Stromal cell of bone marrow (primary cell): Measurements from ENCODE around the gene LRRC36.

Experiments
- DNase-seq: peaks from one replicate; pipeline ENCODE4 v3.0.0-alpha.2; 2012; ENCODE audit warnings: low read depth

Gene LRRC36

DNA sequence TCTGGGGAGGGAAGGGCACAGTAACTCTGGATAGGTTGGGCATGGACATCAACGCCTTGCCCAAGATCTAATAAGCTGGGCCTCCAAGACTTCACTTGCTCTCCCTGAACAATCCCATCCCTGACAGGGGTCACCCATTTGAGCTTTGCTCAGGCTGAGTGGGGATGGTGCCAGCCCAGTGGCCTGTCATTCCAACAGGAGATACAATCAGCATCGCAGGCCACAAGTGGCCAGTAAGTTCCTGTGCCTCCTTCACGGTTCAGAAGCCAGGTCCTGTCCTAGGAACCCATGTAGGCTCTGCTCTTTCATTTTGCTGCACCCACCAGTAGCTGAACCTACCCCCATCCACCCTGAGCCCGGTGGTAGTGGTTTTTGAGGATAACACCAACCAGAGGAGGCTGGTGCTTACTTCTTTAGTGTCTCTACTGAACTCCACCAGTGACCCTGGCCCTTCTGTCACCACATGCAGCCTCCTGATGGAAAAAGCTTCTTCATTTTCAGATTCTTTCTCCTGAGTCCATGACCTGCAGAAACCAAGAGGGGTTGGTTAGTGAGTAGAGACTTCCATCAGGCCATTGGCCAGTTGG lies 32.4 kb upstream of the LRRC36 start:
- no peak for DNase-seq

DNA sequence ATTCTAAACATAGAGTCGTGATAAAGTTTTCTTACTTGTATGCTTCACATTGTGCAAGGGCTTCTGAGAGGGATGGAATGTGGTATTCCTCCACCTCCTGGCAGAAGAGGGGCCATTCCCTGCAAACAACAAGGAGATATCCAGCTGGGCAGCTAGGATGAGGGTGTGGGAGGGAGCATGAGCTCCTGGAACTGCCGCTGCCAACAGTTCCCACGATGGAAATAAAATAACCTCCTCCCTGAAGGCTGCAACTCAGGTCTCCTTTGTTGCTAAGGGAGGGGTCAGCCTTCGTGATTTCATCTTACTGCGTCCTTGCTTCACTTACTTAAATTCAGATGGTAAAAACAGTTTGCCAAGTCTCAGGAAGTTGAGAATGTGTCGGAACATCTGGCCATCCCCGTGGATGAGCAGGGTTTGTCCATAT lies 31.7 kb upstream of the LRRC36 start:
- no peak for DNase-seq

DNA sequence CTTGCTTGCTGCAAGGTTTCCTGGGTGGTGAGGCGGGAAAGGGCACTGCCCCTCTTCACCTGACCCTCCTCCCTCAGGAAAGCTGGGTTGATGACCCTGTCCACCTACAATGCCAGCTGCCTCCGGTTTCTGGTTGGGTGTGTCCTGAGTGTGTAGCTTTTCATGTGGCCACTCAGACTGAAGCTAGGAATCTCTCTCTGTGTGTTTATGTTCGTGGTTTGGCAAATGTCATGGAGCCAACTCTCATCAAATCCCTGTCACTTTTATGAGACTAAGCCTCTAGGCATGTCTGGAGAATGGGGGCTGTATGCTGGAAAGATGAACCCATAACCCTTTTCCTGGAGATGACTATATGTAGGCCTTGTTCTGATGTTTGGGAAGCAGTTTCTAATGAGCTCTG lies 30.2 kb upstream of the LRRC36 start:
- no peak for DNase-seq

DNA sequence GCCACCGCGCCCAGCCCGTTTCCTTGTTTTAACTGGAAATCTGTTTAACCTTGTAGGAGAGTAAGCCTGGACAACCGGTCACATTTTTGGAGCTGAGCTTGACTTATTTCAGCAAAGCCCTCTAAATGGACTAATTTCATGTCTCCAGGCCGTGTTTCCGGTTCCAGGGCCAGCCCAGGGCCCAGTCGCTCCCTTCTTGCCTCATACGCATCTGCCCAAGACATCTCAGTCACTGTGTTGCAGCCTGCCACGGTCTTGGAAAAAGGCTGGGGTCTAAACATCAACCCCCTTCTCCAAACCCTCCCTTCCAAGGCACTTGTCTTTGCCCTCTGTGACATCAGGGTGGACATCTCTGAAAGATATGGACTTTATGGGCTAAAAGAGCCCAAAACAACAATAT lies 28.3 kb upstream of the LRRC36 start:
- no peak for DNase-seq

DNA sequence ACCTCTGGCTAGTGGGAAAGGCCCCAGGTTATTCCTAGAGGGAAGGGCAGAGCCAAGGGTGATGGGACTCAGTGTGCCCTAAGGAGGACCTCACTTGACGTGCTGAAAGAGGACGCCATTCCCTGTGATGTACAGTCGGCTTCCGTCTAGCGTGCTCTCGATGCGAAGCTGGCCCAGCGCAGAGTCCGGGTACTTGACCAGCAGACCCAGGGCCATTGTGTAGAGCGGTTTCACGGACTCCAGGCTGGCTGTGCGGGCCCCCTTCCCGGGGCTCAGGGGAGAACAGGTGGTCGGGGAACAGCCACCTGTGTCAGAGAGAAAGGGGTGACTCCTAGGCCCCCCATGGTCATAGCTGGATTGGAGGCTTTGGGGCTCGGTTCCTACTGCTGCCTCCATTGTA lies 27.3 kb upstream of the LRRC36 start:
- DNase-seq: no peak

DNA sequence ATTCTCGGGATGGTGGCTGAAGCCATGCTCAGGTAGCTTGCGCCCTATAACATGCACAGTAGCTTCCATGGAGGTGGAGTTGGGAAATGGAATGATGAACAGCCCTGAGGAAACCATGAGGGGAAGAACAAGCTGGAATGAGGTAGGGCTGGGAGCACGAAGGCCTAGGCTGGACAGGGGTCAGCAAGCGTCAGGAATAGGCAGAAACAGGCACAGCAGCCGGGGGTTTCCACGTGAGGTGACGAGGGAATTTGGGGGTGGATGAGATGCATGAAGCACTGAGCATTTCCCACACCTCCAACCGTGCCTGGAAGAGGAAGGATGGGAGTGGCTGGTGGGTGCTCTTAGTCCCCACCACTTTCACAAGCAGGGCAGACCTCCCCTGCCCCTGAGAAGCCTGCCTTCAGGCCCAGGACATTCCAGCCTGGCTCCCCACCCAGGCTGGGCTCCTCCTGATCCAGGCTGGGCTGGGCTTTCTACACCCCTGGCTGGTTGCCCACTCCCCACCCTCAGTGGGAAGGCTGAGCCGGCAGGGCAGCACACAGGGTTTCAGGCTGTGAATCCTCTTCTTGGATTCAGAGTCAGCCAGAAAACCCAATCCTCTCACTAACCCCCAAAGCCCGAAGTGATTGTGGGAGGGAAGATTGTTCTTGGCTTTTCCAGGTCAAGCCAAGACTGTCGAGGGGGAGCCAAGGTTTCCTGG lies 25.4 kb upstream of the LRRC36 start:
- no peak for DNase-seq

DNA sequence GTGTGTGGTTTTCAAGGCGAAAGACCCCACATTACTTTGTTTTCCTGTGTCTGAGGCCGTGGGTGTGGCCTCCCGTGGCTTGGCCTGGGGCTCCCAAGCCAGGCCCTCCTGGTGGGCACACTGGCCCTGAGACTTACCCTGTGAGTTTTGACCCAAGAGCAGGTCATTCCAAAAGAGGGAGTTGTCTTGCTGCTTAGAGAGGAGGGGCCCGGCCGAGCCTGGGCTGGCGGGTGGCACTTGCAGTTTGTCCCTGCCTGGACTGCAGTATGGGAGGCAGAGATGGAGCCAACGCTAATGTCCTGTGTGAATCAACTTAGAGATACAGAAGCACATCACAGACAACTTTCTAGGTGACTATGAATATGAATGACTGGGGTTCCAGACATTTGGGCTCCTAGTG lies 24.5 kb upstream of the LRRC36 start:
- DNase-seq: no peak

DNA sequence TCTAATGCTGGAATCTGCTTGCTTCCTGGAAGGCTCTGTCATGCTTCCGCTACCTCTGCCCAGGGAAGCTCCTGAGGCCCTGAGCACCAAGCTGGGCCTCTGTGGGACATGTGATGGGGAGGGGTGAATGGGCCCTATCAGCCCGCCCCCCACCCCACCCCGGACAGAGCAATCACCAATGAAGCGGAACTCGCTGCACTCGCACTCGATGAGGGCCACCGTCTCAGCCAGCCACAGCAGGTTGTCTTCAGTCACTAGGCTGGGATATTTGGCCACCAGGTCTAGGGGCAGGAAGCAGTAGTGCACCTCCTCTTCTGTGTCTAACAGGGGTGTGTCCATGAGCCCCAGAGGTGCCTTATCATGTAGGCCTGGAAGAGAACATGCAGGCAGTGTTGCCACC lies 23.6 kb upstream of the LRRC36 start:
- no peak for DNase-seq

DNA sequence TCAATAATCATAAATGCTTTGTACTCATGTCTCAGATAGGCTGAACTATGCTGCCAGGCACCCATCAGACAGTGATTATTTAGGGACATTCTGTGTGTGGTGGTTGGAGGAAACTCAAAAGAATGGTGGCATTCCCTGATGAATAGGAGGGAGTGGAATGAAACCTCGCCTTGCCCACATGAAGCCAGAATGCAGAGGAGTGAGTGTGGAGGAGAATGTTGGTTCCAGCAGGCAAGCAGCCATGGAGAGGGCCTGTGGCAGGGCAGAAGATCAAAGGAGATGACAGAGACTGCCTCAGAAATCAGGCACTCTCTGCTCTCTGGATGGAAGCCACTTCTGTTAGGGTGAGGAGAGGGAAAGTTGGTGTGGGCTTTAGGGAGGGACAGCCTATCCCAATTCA lies 22.6 kb upstream of the LRRC36 start:
- DNase-seq: no peak

DNA sequence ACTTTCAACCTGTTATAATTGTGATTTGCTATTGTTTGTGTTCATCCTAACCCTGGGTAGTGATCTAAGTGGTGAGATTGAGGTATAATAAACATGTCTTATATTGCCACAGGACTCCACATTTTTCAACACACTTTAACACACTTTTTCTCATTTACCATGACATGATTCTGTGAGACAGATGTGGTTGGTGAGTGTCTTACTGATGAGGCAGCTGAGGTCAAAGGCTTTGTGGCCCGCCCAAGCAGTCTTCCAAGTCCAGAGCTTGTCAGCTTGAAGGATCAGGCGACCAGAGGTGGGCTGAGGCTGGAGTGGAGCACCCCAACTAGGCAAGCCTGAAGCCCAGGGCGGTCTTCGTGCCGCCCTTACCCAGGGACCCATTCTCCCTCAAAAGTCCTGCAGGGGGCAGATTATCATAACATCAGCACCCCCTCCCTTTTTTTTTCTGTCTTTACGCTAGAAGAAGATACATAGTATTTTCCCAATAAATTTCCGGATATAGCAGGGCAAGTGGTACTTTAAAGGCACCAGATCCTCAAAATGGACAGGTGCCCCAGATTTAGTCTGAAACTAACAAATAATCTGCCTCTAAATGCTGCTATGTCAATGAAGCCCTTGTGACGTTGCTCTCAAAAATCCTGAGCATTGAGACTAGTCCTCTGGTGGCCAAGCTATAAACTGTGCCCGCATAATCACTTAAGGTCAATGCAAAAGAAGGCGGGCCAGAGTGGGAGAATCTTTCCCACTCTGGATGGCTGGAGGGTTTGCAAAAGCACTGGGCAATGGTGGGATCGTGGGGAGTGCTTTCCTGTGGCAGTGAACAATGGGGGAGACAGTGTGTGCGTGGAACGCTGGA lies 21.2 kb upstream of the LRRC36 start:
- DNase-seq: no peak

DNA sequence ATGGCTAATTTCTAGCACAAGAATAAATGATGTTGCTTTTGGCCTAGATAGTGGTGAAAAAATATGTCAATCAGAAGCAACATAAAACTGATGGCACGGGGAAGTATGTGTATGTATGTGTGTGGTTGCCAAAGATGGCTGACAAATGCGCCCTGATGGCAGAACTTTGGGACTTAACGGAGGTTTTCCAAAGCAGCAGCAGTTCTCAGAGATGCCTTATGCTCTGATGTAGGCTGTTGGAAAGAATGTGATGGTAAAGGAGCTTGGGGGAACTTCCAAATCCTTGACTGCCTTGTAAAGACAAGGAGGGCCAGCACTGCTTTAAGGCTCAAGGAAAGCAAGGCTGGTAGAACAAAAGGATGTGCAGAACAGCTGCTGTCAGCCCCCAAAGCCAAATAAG lies 16.1 kb upstream of the LRRC36 start:
- DNase-seq: no peak

DNA sequence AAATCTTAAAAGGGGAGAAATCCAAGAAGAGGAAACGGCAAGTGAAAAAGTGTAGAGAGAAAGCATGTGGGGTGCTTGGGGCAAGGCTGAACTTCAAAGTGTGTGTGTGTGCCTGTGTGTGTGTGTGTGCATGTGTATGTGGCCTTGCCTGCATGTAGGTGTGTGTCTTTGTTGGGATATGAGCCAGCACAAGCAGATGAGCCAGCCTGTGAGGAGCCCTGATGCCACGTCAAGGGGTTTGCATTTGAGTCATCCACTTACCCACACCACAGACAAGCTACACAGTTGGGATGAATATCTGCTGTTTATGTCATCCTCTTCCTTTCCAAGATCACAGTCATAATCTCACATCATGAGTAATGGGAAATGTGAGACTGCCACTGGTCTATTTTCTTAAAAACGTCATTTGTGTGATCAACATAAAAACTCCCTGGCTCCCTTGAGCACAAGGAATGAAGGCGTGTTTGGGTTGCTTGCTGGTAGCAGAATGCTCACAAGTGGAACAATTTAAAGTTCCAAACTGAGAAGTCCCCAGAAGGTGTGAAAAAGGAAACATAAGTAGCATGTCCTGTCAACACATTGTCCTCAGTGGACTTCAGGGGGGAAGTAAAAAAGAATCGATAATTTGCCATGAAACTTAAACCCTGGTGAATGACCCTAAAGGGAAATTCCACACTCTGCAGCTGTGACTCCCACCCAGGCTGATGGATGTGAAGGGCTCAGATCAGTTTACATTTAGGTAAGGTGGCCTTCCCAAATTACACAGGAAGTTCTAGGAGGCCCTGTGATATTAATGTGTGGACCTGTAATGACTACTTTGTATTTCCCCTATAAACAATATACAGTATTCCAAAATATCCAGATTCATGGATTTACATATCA lies 14.8 kb upstream of the LRRC36 start:
- DNase-seq: peak; percentile 100

DNA sequence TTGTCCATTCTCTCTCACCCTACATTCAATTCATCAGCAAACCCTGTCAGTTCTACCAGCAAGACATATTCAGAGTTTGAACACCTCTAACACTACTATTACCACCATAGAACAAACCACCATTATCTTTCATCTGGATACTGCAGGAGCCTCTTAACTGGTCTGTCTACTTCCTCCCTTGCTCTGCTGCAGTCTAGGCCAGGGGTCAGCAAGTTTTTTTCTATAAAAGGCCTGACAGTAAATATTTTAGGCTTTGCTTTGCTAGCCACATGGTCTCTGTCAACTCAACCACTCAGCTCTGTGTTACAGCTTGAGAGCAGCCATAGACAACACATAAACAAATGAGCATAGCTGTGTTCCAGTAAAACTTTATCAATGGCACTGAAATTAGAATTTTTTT lies 13.9 kb upstream of the LRRC36 start:
- DNase-seq: no peak

DNA sequence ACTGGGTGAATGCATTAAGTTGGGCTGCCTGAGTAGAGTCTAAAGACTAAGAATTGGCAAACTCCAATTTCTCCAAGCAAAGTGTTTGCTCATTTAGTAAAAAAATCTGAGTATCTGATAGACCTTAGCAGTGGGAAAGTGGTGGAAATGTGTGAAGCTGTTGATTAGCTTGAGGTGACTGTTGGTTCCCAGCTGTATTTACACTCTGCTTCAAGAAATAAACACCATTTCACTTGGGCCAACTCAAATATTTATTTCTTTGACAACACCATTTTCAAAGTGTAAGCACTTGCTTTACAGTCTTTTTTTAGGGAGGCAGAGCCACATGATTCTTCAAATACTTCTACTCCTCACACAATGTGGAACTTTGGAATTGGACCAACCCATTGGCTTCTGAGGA lies 8.8 kb upstream of the LRRC36 start:
- DNase-seq: no peak

DNA sequence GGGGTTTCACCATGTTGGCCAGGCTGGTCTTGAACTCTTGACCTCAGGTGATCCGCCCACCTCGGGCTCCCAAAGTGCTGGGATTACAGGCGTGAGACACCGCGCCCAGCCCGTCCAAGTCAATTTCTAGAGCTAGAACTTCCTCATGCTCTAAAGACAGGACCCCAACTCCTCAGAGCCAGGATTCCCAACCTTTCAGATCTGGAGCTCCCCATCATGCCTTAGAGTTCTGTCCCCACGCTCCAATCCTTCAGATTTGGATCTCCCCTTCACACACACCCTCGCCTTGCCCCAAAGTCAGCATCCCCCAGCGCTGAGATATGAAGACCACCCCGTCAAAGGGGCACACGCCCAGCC lies 522 bp upstream of the LRRC36 start:
- no peak for DNase-seq

DNA sequence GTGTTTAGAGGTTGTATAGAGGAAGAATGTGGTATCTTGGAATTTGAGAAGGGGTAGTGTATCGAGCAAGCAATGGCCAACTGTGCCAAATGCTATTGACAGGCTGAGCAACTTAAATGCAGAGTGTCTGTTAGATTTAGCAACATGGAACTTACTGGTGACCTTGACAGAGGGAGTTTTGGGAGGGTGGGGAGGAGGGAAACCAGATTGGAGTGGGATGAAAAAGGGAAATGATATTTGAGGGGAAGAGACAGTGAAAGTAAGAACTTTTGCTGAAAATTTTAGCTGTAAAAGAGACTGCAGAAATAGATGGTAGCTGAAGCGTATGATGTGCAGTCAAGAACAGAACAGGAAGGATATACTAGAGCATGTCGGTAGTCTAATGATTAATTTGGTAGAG lies 1.1 kb downstream of the LRRC36 start:
- no peak for DNase-seq

DNA sequence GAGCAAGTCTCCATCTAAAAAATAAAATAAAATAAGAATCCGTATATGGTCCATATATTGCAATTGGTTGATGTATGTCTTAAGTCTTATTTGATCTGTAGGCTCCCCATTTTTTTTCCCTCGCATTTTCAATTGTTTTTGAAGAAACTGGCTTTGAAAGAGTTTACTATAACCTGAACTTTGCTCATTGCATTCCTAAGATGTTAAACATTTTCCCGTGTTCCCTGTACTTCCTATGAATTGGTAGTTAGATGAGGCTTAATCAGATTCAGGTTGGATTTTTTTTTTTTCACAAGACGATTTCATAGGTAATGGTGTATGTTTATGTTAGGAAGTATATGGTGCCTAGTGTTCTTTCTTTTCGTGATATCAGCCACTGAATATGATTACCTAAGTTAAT lies 3.3 kb downstream of the LRRC36 start:
- DNase-seq: no peak

DNA sequence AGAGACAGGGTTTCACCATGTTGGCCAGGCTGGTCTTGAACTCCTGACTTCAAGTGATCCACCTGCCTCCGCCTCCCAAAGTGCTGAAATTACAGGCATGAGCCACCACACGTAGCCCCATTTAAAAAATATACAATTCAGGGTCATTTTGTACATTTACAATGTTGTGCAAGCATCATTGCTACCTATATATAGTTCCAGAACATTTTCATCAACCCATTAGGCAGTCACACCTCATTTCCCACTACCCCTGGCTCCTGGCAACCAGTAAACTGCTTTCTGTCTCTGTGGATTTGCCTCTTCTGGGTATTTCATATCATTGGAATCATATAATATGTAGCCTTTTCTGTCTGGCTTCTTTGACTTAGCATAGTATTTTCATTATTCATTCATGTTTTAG lies 6.7 kb downstream of the LRRC36 start:
- DNase-seq: no peak

DNA sequence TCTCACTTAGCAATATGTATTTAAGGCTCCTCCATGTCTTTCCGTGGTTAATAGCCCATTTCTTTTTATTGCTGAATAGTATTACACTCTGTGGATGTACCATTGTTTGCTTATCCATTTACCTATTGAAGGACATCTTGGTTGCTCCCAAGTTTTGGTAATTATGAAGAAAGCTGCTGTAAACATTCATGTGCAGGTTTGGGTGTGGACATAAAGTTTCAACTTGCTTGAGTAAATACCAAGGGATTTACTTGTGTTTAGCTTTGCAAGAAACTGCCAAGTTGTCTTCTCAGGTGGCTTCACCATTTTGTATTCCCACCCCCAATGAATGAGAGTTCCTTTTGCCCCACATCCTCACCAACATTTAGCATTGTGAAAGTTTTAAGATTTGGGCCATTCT lies 9.5 kb downstream of the LRRC36 start:
- no peak for DNase-seq

DNA sequence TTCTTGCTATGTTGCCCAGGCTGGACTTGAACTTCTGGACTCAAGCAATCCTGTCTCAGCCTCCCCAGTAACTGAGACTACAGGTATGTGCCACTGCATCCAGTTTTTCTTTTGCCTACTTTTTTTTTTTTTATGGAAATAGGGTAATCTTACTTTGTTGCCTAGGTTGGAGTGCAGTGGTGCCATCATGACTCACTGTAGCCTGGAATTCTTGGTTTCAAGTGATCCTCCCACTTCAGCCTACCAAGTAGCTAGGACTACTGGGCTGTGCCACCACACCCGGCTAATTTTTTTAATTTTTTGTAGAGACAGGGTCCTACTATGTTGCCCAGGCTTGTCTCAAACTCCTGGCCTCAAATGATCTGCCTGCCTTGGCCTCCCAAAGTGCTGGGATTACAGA lies 10.0 kb downstream of the LRRC36 start:
- DNase-seq: no peak

DNA sequence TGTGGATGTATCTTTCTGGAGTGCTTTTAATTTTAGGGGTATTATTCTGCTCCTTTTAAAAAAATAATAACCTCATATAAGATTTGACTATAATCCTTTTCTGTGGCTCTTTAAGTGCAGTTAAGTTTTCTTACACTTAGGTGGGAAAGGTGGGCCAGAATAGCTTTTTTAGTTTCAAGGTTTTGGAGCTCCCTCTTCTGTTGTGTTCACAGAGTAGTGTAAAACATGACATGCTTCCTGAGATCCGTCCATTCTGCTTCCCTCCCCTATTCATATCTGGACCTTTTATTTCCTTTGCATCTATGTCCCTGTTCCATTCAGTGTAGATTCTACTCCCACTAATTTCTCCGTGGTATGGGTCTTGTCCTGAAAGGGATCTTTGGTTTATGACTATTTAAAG lies 12.8 kb downstream of the LRRC36 start:
- DNase-seq: no peak

DNA sequence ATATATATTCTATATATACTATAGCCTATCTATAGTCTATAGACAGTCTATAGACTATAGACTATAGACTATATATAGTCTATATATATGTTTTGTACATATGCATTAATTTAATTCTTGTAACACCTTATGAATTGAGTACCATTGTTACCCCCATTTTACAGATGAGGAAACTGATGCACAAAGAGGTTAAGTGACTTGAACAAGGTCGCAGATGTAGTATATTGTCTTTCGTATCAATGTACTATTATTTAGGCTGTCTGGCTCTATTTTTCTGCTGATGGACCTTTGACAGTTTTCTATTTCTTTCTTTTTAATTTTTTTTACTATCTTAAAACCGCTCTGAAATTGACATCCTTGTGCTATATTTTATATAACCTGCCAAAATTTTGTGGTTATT lies 14.6 kb downstream of the LRRC36 start:
- DNase-seq: no peak

DNA sequence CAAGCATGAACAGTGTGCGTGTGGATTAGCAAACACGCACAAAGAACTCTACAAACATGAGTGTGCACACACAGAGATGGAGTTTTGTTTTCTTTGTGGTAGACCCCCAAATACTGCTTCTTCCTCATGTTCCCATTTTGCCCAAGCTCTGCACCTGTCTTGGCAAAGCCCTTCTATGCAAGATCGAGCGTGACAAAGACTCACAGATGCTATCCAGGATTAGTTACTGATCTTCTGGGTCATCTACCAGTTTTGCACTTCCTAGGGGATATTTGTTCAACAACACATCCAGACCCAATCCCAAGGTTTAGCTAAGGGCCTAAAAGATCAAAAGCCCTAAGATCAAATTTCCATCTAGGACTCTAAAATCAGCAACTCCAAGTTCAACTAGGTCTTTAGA lies 16.0 kb downstream of the LRRC36 start:
- DNase-seq: no peak
